Measurements from ENCODE around the gene PCNX2.

- TF ChIP-seq EZH2phosphoT487 (IDR thresholded peaks at IDR 0.05; ENCODE audit: low read length) (no peak), CTCF (IDR thresholded peaks at IDR 0.05; ENCODE audit: low read length) (no peak), EZH2 (optimal IDR thresholded peaks at IDR 0.05; ENCODE audit: low read depth, low read length) (no peak)
Observed at GRCh38 chr1:232983375-232983774, 312.1 kb downstream of the PCNX2 start.
